Stimulated activated naive CD8-positive, alpha-beta T cell treated with anti-CD3 and anti-CD28 coated beads, Interleukin-15, amount 100 ng/mL, for 72 hours (primary cell): ENCODE results near the gene PIAS2.

Experiments
- ATAC-seq: fragments of 150-1000 bp; cut with Tn5 transposase; 2 replicates; pipeline ENCODE4 v1.10.0; 2021; ENCODE audit warnings: mild to moderate bottlenecking, moderate library complexity
- DNase-seq, 2 donors: peaks; one replicate each; pipeline ENCODE4 v3.0.0; 2021 to 2022
- H3K27ac Mint-ChIP-seq, 2 donors: one replicate each; pipeline ENCODE4 v1.8.0; 2022; ENCODE audit warnings: mild to moderate bottlenecking in 2 of 2, mixed read lengths in 2 of 2, moderate library complexity in 2 of 2
- H3K27me3 Mint-ChIP-seq: one replicate; pipeline ENCODE4 v1.8.0; 2022; ENCODE audit warnings: mixed read lengths
- H3K4me1 Mint-ChIP-seq: one replicate; pipeline ENCODE4 v1.8.0; 2022; ENCODE audit warnings: mild to moderate bottlenecking, mixed read lengths
- H3K4me3 Mint-ChIP-seq, 2 donors: one replicate each; pipeline ENCODE4 v1.8.0; 2022; ENCODE audit warnings: mild to moderate bottlenecking in 2 of 2, mixed read lengths in 2 of 2, moderate library complexity in 1 of 2
- H3K9me3 Mint-ChIP-seq, 2 donors: one replicate each; pipeline ENCODE4 v1.8.0; 2022; ENCODE audit warnings: mixed read lengths in 2 of 2

The PIAS2 gene

DNA sequence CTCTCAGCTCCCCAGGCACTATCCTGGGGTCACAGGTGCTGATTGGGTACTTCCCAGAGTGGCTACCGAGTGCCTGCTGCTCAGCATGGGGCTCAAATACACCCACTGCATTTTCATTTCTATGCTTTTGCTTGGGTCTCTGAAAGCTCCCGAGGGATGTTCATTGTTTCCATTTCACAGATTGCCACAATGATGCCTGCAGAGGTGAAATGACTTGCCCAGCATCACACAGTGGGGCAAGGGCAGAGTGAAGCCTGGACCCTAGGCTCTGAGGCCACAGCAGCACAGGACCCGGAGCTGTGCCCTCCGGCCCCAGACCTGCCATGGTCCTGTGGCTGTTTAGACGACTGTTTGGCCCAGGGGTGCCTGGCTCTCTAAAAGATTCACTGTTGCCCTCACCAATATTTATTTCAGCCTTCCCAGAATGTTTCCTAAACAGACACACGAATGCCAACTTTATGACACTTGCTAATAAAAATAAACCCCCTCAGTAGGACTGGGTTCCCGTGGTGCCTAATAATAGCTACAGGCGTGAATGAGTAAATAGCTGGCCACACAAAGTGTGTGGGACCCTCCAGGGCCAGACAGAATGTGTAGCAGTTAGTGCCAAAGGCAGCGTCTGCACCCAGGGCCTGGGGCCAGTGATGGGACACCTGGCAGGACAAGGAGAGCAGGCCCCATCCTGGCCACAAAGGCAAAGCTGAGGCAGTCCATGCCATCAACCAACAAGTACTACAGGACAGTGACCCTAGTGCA is 149.0 kb downstream of the PIAS2 start:
- Mint-ChIP-seq H3K27me3 (peaks cover 50% of the 10 kb centered on the region), H3K27ac (no peak overlapping the region), H3K4me1 (peaks cover 9% of the 10 kb centered on the region), H3K9me3 (no peaks in the 10 kb centered on the region), H3K4me3 (no peak overlapping the region)
- DNase-seq (no peak), ATAC-seq (no peak)

DNA sequence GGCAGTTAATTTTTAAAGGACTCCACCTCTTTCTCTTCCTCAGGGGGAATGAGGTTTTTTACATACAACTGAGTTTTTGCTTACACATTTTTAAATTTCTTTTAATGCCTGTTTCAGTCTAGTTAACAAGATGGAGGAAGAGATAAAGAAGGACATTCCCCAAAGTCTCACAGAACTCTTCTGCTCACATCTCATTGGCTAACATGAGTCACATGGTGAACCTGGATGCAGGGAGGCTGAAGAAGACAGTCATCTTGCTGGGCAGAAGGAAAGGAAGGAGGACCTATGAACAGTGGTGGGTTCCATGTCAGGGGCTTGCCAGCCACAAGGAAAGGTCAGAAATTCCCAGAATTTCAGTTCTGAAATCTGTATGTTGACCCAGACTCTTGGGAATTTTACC is 150.1 kb downstream of the PIAS2 start:
- ATAC-seq: no peak
- Mint-ChIP-seq H3K27me3 (peaks cover 61% of the 10 kb centered on the region), H3K4me3 (no peak overlapping the region)

DNA sequence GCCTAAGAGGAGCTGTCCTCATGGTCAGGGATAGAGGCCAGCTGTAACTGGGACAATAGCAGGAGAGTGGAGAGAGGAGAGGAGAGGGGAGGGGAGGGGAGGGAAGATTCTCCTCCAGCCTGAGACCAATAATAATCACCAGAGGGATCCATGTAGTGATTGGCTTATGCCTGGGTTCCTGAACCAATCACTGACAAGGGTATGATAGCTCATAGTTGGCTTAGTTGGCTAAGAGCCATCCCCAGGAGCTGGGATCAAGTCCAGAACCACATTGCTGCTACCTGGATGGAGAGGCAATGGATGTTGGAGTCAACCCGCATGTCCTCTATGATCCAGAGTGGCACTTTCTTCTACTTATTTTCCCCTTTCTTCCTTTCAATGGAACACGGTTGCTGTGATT is 152.7 kb downstream of the PIAS2 start:
- Mint-ChIP-seq H3K4me3 (no peak overlapping the region), H3K4me1 (peaks cover 2% of the 10 kb centered on the region), H3K27me3 (peaks cover 78% of the 10 kb centered on the region), H3K27ac (no peak overlapping the region), H3K9me3 (no peaks in the 10 kb centered on the region)
- no peak for ATAC-seq
- DNase-seq: no peak

More for the DNA sequence above, 150.1 kb downstream of the PIAS2 start:
- no peak overlapping the region for H3K27ac Mint-ChIP-seq
- no peak for DNase-seq
- peaks cover 9% of the 10 kb centered on the region for H3K4me1 Mint-ChIP-seq
- no peaks in the 10 kb centered on the region for H3K9me3 Mint-ChIP-seq

DNA sequence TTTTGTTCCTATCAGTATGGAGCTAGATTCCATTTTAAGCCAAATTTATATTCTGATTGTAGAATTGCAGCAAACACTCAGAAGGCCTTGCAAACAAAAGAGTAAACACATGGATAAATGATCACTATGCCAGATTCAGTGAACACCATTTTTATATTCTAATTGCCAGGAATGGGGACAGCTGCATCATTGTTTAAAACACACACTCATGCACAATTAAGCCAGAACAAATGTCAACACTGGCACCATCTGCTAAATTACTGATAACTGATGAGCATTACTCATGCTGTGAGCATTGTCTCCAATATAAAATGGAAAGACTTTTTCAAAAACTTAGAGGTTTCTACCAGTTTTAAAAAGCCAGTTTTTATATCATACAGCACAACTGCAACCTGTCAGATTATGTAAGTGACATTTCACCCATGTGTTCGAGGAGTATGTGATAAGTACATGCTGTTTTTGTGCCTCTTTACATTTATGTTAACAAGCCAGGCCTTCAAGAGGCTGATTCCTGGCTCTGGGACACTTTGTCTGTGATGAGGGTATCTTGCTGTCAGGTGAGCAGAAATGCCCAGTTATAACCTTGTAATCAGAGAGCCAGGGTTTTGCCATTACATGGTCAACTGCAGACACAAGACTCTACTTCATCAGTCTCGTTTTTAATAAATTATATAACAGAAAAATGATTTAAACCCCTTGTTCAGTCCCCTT is 156.1 kb downstream of the PIAS2 start:
- Mint-ChIP-seq H3K27me3 (peaks cover 94% of the 10 kb centered on the region), H3K4me1 (peaks cover 14% of the 10 kb centered on the region), H3K4me3 (no peak overlapping the region), H3K27ac (no peak overlapping the region), H3K9me3 (no peaks in the 10 kb centered on the region)
- ATAC-seq: no peak
- DNase-seq: no peak

DNA sequence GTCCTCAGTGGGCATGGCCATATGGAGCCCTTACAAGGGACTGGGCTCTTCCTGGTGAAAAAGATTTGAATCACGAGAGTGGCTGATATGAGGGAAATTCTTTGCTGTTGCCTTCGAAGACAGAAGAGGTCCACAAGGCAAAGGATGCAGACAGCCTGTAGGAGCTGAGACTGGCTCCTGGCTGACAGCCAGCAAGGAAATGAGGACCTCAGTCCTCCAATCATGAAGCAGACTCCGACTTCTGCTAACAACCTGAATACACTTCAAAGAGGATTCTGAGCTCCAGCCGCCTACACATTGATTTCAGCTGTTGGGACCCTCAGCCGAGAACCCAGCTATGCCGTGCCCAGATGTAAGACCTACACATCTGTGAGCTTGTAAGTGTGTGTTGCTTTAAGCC is 157.4 kb downstream of the PIAS2 start:
- Mint-ChIP-seq H3K27me3 (peaks cover 97% of the 10 kb centered on the region), H3K9me3 (no peaks in the 10 kb centered on the region), H3K27ac (no peak overlapping the region), H3K4me3 (no peak overlapping the region), H3K4me1 (peaks cover 27% of the 10 kb centered on the region)
- ATAC-seq (no peak), DNase-seq (no peak)

DNA sequence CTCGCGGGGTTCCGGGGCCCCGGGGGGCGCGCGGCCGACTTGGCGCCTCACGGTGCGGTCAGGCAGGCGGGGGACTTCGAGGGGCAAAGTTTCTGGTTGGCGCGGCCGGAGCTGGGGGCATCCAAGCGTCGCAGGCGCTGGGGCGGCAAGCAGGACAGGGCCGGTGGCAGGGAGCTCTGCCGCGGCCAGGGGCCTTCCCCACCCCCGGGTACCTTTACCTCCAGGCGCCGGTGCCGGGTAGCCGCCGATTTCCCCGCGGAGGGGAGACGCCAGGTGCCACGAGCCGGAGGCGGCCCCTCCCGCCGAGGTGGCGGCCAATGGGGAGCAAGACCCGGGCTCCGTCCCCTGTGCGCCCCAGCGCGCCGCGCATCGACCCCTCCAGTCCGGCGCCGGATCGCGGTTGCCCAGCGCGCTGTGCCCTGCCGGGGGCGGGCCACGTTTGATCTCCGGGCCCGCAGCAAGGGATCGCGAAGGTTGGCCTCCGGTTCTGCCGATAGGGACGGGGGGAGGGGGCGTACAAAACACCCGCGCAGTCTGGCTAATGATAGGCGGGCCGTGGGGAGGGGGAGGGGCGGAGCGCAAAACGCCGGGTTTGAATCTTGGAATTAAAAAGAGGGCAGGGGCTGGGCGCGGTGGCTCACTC is 160.6 kb downstream of the PIAS2 start, which contains the start of gene ST8SIA5:
Gene ST8SIA5, minus strand, starts transcription at position 495 of the 643 bp plus-strand sequence. CDS start 545 bp downstream, outside the sequence.
- H3K27ac Mint-ChIP-seq: no peak within 1 kb of the TSS
- ATAC-seq: peak; percentile 43
- peaks cover 97% of the 10 kb centered on the region for H3K27me3 Mint-ChIP-seq
- H3K4me1 Mint-ChIP-seq: peaks cover 41% of the 10 kb centered on the region
- H3K9me3 Mint-ChIP-seq: no peaks in the 10 kb centered on the region
- peak within 1 kb of the TSS; percentile 76 to 79 for H3K4me3 Mint-ChIP-seq
- no peak for DNase-seq

DNA sequence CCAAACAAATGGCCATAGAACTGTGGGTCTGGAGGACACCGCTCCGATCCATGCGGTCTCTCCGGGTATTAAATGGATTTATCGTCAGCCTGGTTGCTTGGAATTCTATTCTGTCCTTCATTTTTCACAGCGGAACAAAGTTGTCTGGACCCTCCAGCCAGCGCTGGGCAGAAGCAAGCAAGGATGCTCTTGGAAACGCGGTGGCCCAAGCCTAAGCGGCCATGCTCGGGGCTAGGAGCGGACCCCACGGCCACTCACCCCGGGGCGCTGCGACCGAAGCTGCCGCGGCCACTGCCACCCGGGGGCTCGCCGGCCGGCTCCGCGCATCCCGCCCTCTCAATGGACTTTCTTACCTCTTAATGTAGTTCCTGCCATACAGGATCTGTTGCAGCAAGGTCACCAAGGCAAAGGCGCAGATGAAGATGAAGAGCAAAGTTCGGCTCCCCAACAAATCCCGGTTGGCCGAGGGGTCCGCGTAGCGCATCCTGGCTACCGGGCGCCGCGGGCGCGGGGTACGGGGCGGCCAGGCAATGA is 161.2 kb downstream of the PIAS2 start:
- no peak for DNase-seq

DNA sequence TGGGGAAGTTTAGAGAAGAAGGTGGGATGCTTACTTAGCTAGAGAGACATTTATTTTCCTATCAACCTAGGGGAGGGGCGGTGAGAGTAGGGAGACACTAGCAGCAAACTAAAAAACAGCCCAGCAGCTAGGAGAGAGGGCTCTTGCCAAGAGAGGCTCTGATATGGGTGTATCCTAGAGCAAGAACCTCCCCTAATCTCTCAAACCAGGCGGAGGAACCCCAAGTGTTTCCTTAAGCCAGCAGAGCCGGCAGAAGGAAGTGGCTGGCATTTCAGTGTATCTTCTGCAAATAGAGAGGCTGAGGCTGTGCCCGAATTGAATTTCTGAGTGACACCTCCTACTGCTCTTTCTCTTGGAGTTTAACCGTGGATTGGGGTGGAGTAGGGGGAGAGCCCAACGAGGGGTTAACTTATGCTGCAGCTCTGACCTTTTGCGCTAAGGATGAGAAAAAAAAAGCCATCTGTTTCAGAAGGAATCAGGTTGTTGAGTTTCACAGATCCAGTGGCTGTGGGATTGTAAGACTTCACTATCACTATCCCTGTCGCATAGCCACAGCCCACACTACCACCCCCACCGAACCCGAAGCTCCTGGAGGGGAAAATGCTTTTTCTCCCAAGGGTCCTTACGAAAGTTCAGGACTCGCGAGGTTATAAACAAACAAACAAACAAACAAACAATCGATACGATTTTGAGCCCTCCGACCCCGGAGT is 161.8 kb downstream of the PIAS2 start:
- ATAC-seq: peak; percentile 26
- Mint-ChIP-seq H3K27me3 (peaks cover 94% of the 10 kb centered on the region), H3K4me1 (peaks cover 41% of the 10 kb centered on the region), H3K27ac (no peak overlapping the region), H3K9me3 (no peaks in the 10 kb centered on the region), H3K4me3 (peak overlapping the region; percentile 50 to 54)
- DNase-seq: no peak

More for the DNA sequence above, 161.2 kb downstream of the PIAS2 start:
- Mint-ChIP-seq H3K9me3 (no peaks in the 10 kb centered on the region), H3K27ac (no peak overlapping the region), H3K4me1 (peaks cover 41% of the 10 kb centered on the region), H3K4me3 (peak overlapping the region; percentile 45 to 57), H3K27me3 (peaks cover 94% of the 10 kb centered on the region)
- no peak for ATAC-seq

DNA sequence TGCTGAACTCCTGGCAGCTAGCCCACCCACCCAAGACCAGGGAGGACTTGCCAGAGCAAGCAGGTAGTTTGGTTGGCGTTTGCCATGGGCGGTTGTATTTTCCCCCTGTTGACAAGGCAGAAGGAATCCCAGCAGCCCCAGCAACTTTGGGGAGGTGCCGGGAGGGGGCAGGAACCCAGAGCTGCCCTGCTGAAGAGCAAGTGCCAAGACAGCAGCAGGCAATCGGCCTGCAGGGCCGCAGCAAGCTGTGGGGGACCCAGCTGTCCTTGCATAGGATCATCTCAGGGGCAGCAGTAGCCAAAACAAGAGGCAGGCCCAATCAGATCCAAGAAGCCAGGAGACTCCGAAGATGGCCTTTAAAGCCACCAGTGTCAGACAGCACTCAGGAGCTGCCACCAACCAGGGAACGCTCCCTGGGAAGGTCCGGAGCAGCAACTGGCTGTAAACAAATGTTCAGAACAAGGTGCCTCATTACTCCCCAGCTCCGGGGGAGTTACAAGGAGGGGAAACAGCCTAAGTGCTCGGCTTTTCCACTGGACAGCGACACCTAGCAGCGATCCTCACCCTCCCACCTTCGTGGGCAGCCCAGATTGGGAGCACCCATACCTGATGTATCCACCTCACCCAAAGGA is 162.5 kb downstream of the PIAS2 start:
- Mint-ChIP-seq H3K27ac (no peak overlapping the region), H3K27me3 (peaks cover 92% of the 10 kb centered on the region), H3K9me3 (no peaks in the 10 kb centered on the region), H3K4me3 (peak overlapping the region in 1 of 2 donors; percentile 50), H3K4me1 (peaks cover 41% of the 10 kb centered on the region)
- DNase-seq (no peak), ATAC-seq (no peak)

DNA sequence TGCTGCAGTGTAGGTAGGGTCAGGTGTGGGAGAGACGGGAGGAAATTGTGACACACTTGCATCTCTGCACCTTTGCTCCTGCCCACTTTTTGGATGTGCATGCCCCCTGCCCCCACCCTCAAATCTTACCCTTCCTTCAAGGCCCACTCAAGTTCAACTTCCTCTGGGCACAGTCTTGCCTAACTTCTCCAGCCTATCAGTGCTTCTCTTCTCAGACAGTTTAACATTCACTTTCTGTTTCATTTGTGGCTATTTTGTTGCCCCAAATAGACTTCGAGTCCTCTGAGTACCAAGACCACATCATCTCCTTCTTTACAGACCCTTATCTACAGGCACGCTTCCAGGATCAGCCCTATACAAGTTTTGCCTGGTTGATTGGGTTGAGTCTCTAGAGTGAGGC is 163.1 kb downstream of the PIAS2 start:
- Mint-ChIP-seq H3K27ac (no peak overlapping the region), H3K4me1 (peaks cover 41% of the 10 kb centered on the region), H3K27me3 (peaks cover 87% of the 10 kb centered on the region), H3K9me3 (no peaks in the 10 kb centered on the region), H3K4me3 (no peak overlapping the region)
- ATAC-seq (peak; percentile 53), DNase-seq (no peak)
